Measurements from ENCODE around the gene NEURL4.
"Not testable (repeated sequence)": the region's sequence is repeated elsewhere in the genome, so short reads cannot be mapped to it uniquely, and the experiment has no call there.

NEURL4 gene

GRCh38 chr17:7346761-7347614, 17.9 kb upstream of the NEURL4 start:
- no peak for FAIRE-seq

- no peak for FAIRE-seq
Observed at GRCh38 chr17:7343250-7343649, 14.1 kb upstream of the NEURL4 start.

- FAIRE-seq = no peak
Observed at GRCh38 chr17:7341842-7342241, 12.7 kb upstream of the NEURL4 start.

- no peak for FAIRE-seq
Observed at GRCh38 chr17:7340179-7340578, 11.0 kb upstream of the NEURL4 start.

- not testable (repeated sequence) for FAIRE-seq
Observed at GRCh38 chr17:7337600-7337999, 8.5 kb upstream of the NEURL4 start.

- FAIRE-seq = no peak
Observed at GRCh38 chr17:7336240-7337175, 7.4 kb upstream of the NEURL4 start, which contains the start of gene ACAP1. Gene ACAP1 (plus strand): TSS chr17:7336529. CDS start chr17:7336735, 206 bp downstream.

- not testable (repeated sequence) for FAIRE-seq
Observed at GRCh38 chr17:7335765-7336164, 6.6 kb upstream of the NEURL4 start.

- FAIRE-seq = no peak
Observed at GRCh38 chr17:7334938-7335538, 5.9 kb upstream of the NEURL4 start.

- not testable (repeated sequence) for FAIRE-seq
Observed at GRCh38 chr17:7332600-7333069, 3.5 kb upstream of the NEURL4 start.

GRCh38 chr17:7332111-7332510, 3.0 kb upstream of the NEURL4 start:
- FAIRE-seq = no peak

GRCh38 chr17:7330638-7331015, 1.5 kb upstream of the NEURL4 start:
- no peak for FAIRE-seq

- FAIRE-seq = no peak
Observed at GRCh38 chr17:7329997-7330637, 982 bp upstream of the NEURL4 start.

GRCh38 chr17:7329374-7329996, 350 bp upstream of the NEURL4 start:
- FAIRE-seq = peak; percentile 99

GRCh38 chr17:7328009-7328408, 1.1 kb downstream of the NEURL4 start:
- no peak for FAIRE-seq

- no peak for FAIRE-seq
Observed at GRCh38 chr17:7327501-7327900, 1.6 kb downstream of the NEURL4 start.

- no peak for FAIRE-seq
Observed at GRCh38 chr17:7327056-7327455, 2.1 kb downstream of the NEURL4 start.

- no peak for FAIRE-seq
Observed at GRCh38 chr17:7326186-7326585, 2.9 kb downstream of the NEURL4 start.

GRCh38 chr17:7325031-7325528, 4.1 kb downstream of the NEURL4 start:
- FAIRE-seq = no peak

GRCh38 chr17:7324438-7324779, 4.7 kb downstream of the NEURL4 start:
- no peak for FAIRE-seq

GRCh38 chr17:7323731-7324437, 5.3 kb downstream of the NEURL4 start:
- no peak for FAIRE-seq

- no peak for FAIRE-seq
Observed at GRCh38 chr17:7322520-7323194, 6.5 kb downstream of the NEURL4 start.
